Measurements from ENCODE around the gene RNF220. TPM values are rescaled to one million over a fixed set of nuclear protein-coding genes. Genes with fewer than 3 reads are reported as not detected.

The RNF220 gene
- total and polyA plus RNA-seq, 2 of the 13 experiments (the other 11 are each of a cell fraction or from before 2014, with no cell fraction given) = 48.2 to 72.1 TPM

- TF ChIP-seq ATF4 (CRISPR knock-in tag; IDR thresholded peaks at IDR 0.05) = 0 out of 4 replicates have a peak, but pooled peaks of 1 of the 2 experiments have one; percentile 28
- no peak for TF ChIP-seq ZNF292 (CRISPR knock-in tag; IDR thresholded peaks at IDR 0.05; ENCODE audit: borderline replicate concordance, low read depth)
- TF ChIP-seq GATAD2A (CRISPR knock-in tag; IDR thresholded peaks at IDR 0.05) = peak; percentile 79
- no peak for TF ChIP-seq ZNF260 (CRISPR knock-in tag; IDR thresholded peaks at IDR 0.05; ENCODE audit: borderline replicate concordance, low read depth)
- TF ChIP-seq ZNF574 (CRISPR knock-in tag; IDR thresholded peaks at IDR 0.05) = no peak
- TF ChIP-seq ARID5B (CRISPR knock-in tag; IDR thresholded peaks at IDR 0.05) = peak; percentile 50
- no peak for TF ChIP-seq ZNF33A (CRISPR knock-in tag; IDR thresholded peaks at IDR 0.05; ENCODE audit: borderline replicate concordance)
- peak; percentile 95 for TF ChIP-seq CEBPG (CRISPR knock-in tag; IDR thresholded peaks at IDR 0.05)
- no peak for TF ChIP-seq TIGD3 (CRISPR knock-in tag; IDR thresholded peaks at IDR 0.05; ENCODE audit: borderline replicate concordance)
- TF ChIP-seq ZSCAN31 (CRISPR knock-in tag; IDR thresholded peaks at IDR 0.05; ENCODE audit: low read depth) = peak; percentile 65; the same call in 1 of the 2 replicates
- no peak for TF ChIP-seq CC2D1A (CRISPR knock-in tag; IDR thresholded peaks at IDR 0.05)
- peak; percentile 87 for TF ChIP-seq TEAD3 (CRISPR knock-in tag; optimal IDR thresholded peaks at IDR 0.05; ENCODE audit: borderline replicate concordance)
- no peak for TF ChIP-seq PHF21A (CRISPR knock-in tag; IDR thresholded peaks at IDR 0.05)
- TF ChIP-seq DRAP1 (CRISPR knock-in tag; IDR thresholded peaks at IDR 0.05) = peak; percentile 37; the same call in 1 of the 2 replicates
- no peak for TF ChIP-seq SKIL (CRISPR knock-in tag; IDR thresholded peaks at IDR 0.05; ENCODE audit: borderline replicate concordance)
- peak; percentile 87; the same call in 1 of the 2 replicates for TF ChIP-seq ATM (IDR thresholded peaks at IDR 0.05; ENCODE audit: borderline replicate concordance)
- no peak for TF ChIP-seq MEF2D (CRISPR knock-in tag; IDR thresholded peaks at IDR 0.05)
Observed at GRCh38 chr1:44677201-44677766, 272.2 kb downstream of the RNF220 start (continued).
